GM21515 (cell line): ENCODE measurements around the gene GRK2.
A peak's percentile ranks its signal among the peaks of the same experiment; 100 is the strongest.
"Not testable (repeated sequence)": the region's sequence is repeated elsewhere in the genome, so short reads cannot be mapped to it uniquely, and the experiment has no call there.

ENCODE experiments used
- ATAC-seq: cut with Tn5 transposase; IDR thresholded peaks from one replicate; pipeline ENCODE4 v1.9.1; 2021; ENCODE audit not compliant: unreplicated experiment

The GRK2 gene

DNA sequence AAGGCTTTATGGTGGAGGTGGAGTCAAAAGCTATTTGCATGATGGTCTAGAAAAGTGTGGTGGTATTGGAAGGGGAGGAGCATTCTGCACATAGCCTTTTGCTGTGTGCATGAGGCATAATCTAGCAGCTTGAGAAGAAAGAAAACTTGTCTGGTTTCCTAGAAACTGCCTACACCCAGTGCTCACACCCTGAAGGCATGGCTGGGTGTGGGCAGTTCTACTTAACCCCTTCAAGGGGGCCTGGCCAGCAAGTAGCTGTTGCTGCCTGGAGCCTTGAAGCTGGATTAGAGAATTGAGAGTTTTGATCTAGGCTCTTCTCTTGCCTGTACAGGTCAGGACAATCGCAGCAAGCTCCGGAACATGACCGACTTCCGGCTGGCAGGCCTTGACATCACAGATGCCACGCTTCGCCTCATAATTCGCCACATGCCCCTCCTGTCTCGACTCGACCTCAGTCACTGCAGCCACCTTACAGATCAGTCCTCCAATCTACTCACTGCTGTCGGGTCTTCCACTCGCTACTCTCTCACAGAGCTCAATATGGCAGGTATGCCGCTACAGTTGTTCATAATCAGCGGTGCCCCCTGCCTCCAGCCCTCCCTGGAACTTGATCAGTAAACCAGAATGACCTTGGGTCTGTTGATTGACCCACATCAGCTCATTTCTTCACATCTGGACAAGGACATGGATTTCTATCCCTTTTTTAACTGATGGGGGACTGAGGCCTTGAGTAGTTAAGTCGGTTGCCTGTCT lies 12.2 kb upstream of the GRK2 start:
- ATAC-seq, result no peak

DNA sequence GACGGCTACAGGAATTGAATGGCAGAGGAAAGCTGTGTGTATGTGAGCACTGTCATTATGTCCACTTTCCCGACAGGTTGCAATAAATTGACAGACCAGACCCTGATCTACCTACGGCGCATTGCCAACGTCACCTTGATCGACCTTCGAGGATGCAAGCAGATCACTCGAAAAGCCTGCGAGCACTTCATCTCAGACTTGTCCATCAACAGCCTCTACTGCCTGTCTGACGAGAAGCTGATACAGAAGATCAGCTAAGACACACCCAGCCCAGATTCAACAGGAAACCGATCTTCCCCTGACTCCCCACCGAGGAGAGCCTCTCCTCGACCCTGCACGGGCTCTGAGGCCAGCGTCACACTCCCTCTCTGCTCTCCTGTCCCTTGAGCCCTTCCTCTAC lies 11.5 kb upstream of the GRK2 start:
- no peak for ATAC-seq

DNA sequence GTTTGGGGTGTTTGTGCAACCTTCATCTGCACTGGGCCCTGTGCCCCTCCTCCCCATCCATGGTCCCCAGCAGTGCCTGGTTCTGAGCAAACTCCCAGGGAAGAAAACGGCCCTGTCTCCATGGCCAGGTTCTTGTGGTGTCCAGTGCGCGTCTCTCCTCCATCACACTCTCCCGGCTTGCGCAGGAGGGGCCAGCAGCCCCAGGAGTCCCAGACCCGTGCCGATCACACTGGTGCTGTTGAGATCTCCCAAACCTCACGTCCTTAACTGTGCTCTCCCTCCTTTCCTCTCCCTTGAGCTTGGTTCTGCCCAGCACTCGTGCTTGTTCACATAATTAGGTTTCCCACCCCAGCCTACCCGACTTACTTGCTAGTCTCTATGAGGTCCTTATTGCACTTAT lies 10.9 kb upstream of the GRK2 start:
- ATAC-seq, result no peak

DNA sequence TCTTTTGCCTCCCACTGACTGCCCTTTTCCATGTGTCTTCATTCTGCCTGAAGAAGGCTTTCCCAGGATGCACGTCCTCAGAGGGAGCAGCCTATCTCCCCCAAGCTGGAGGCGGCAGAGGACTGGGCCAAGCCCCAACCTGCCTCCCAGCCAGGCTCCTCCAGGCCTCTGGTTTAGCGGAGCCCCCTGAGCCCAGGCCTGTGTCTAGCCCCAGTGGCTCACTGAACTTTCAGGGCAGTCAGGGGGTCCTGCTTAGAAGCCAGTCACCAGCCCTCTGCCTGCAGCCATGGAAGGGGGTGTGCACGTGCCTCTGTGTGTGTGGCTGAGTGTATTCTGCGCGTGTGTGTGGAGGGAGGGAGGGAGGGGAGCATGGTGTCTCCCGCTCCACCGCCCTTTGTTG lies 10.4 kb upstream of the GRK2 start:
- no peak for ATAC-seq

DNA sequence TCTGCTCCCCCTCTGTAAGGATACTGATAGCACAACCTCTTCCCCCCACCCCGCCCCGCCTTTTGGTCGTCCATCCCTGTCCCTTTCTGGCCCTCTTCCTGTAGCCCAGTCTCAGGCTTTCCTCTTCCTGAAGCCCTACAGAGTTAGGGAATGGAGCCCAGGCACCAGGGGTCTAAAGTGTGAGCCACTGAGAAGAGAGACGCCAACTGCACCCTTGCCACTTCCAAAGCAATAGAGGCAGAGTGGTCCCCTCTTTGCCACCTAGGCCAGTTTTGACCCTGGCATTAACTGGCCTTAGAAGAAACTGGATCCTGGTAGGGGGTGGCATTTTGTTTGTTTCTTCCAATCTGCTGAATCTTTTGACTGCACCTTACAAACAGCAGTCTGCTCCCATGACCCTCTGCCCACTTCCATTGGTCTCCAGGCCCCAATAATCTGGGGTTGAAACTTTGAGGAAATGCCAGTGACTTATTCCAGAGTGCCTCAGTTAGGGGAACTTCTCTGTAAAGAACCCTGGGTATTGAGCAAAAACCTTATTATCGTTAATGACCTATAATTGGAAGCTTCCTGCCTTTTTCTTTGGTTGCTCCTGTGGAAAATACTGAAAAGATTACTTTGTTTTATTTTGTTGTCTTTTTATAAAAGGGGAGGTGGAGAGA lies 9.7 kb upstream of the GRK2 start:
- no peak for ATAC-seq

DNA sequence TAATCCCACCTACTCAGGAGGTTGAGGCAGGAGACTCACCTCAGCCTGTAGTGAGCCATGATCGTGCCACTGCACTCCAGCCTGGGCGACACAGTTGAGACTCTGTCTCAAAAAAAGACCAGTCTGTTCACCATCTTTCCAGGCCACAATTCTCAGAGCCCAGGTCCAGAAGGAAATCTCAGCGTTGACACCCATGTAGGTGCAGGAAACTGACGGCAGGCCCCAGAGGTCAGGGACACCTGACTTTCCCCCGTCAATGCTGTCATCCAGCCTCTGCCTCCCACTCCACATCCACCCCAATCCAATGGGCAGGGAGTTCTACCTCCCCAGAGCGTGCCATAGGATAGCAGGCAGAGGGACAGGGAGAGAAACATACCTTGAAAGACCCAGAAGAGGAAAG lies 5.9 kb upstream of the GRK2 start:
- ATAC-seq, result no peak

- ATAC-seq, result not testable (repeated sequence)
Measured at GRCh38 chr11:67260885-67261639, 5.2 kb upstream of the GRK2 start.

DNA sequence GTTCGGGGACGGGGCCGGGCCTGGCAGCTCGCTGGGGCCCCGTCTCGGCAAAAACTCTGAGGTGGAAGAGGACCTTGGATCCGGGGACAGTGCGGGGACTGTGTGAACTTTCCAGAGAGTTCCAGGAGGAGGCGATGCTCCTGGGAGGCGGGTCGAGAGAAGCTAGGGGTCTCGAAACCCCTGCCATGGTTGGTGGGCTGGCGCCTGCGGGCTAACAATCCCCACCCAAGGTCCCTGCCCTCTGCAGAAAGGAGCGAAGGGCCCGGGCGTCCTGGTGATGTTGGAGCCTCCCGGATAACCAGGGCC lies 4.7 kb upstream of the GRK2 start:
- ATAC-seq, result no peak

- ATAC-seq, result no peak
Measured at GRCh38 chr11:67261946-67262681, 4.2 kb upstream of the GRK2 start.

- no peak for ATAC-seq
Measured at GRCh38 chr11:67262731-67263675, 3.3 kb upstream of the GRK2 start.

GRCh38 chr11:67264260-67264659 lies 2.0 kb upstream of the GRK2 start:
- no peak for ATAC-seq

DNA sequence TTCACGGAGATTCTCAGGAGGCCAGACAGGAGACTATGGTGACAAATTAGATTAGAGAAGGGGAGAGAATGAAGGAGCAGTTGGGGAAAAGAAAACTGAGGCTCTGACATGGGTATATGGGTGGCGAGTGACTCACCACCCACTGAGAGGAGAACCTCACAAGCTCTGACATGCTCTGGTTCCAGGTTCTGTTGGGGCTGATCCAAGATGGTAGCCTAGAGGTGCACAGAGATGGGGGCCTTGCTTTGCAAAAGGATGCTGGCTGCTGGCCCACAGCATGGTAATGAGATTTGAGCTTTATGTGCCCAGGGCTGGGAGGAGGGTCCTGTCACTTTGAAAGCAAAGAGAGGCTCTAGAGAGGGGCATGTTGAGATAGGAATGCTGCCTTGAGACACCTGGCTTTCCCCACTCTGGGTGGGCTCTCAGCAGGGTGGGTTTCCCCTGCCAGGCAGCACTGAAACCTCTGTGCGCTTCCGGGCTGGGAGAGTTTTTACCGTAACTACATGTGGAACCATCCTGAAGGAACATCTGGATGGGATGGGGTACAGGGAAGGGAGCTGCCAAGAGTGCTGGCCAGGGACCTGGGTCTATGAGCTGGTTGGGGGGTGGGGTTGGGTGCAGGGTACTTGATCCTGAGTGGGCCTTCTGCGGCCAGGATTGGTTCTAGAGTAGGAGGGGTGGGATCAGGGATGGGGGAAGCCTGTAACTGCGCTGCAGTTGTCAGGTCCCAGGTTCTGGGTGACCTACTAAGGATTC lies 1.2 kb upstream of the GRK2 start:
- no peak for ATAC-seq

GRCh38 chr11:67265633-67266448 lies 432 bp upstream of the GRK2 start:
- peak; percentile 33 for ATAC-seq

DNA sequence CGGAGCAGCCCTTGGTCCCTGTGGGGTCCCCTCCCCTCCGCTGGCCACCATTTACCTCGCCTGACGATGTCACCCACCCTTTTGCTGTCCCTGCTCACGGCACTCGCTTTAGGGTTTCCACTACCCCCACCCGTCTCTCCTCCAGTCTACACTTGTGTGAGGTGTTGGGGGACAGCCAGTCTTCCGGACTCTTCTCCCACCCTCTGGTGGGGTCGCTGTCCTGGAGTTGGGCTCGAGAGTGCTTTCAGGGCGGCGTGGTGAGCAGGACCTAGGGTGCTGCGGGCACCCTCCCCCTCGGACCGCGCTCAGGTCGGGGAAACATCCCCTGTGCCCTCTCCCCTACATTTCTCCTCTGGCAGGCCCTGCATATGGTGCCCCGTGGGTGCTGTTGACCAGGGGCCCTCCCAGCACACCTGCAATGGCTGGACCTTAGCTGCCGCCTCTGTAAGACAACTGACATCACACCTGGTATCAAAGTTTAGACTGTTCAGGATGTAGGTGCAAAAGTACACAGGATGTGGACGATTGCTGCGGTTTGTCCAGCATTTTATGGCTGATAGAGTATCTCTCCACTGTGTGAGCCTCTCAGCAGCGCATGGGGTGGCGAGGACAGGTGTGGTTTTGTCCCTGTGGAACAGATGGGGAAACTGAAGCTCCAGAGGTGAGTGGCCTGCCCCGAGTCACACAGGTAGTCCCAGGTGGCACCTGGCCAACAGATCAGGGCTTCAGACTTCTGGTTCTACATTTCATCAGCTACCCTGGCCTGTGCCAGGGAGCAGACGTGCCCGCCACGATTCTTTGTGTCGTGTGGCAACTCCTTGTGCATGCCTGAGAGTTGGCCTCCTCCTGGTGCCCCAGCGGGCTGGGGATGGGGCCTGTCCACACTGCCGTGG lies 1.2 kb downstream of the GRK2 start:
- no peak for ATAC-seq

DNA sequence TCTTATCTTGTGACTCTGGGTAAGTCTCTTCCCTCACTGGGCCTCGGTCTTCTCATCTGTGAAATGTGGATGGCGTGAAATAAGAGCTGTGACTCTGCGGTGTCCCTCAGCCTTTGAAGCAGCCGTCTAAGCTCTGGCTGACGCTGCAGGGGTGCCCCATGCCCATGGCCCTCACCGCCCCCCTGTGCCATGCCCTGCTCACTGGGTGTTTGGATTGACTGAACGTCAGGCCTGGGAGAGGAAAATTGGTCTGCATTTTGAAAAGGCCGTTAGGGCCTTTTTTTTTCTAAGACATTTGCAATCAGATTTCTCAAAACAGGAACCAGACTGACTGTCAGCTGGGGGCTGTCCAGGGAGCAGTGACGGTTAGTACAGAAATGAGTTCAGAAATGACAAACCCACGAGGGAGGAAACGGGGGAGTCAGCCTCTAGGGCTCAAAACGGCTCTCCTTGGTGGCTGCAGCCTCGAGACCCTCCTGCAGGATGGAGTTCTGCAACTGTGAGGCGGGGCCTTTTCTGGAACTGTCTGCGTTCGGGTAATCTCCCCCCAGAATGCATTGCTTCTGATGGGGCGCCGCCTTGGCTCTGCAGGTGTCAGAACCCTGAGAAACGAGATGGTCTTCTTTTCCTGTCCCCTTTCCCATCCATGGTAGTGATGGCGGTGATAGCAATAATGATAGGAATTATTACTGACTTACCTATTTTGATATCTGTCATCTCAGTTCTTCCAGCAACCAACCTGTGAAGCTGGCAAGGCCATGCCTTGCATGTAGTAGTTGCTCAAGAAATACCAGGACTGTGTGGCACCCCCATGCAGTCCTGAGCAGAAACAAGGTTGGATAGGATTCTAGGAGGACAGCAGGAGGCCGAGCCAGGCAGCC lies 2.0 kb downstream of the GRK2 start:
- ATAC-seq, result peak; percentile 32

DNA sequence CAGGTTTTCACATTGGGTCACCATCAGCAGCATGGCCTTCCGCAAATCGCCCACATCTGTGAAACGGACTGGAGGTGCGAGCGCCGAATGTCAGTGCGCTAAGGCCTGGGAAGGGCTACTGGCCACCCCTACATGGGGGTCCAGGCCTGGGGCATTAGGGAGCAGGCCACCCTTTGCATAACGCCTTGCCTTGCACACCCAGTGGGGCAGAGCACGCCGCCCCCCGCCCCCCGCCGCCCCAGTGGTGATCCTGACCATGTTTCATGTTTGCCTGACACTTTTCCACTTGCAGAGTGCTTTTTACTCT lies 2.6 kb downstream of the GRK2 start:
- ATAC-seq, result no peak
